T-helper 1 cell treated with Interleukin-12 subunit alpha and Interleukin-12 subunit beta and Interleukin-4 antibody, amounts not matched to agents 30 ng/mL and 1 ng/mL, for 36 hours (primary cell): Measurements from ENCODE around the gene SPACA9. TPM values are rescaled to one million over a fixed set of nuclear protein-coding genes. Genes with fewer than 3 reads are reported as not detected.

ENCODE experiments used
- intact Hi-C: fragments of 100-400 bp; cut with micrococcal nuclease; formaldehyde crosslinking; loops from one replicate; pipeline ENCODE4 v1.15.1; 2024
- total RNA-seq: library from RNA; stranded (reverse); gene quantifications from 2 replicates; pipeline ENCODE4 v1.2.3, GENCODE V29; 2022

Gene SPACA9
- total RNA-seq, 1 donor from 2014 or later = 1.5 TPM

DNA sequence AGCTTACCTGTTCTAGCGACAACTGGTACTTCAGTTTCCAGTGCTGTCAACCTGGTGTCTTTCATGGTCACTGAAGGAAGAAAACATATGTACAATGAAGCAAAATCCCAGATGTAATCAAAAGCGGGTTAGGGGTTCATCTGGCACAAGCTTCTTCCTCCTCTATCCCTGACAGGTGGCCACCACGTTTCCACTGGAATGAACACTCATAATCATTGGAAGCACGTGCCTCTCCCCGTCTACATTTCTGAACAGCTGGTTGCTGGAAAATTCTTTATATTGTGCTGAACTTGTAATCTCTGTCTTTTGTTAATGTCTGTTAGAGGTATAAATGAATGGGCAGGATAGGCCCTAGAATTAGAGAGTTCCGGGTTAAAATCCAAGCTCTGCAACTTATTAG lies 56.3 kb downstream of the SPACA9 start:
- intact Hi-C loops = no loop called here

DNA sequence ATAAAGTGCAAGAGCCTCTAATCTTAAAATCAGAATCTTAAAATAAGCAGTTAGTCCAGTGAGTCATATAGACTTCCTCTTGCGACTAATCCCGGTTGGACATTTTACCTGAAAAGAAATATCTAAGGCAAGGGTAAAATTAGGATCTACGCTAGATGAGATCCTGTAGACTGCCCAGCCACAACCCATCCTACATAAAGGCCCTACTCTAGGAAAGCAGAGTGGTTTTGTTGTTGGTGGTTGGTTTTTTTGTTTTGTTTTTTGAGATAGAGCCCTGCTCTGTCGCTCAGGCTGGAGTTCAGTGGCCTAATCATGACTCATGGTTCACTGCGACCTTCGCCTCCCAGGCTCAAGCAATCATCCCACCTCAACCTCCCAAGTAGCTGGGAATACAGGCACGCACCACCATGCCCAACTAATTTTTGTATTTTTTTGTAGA lies 58.8 kb downstream of the SPACA9 start:
- intact Hi-C loops = no loop called here

DNA sequence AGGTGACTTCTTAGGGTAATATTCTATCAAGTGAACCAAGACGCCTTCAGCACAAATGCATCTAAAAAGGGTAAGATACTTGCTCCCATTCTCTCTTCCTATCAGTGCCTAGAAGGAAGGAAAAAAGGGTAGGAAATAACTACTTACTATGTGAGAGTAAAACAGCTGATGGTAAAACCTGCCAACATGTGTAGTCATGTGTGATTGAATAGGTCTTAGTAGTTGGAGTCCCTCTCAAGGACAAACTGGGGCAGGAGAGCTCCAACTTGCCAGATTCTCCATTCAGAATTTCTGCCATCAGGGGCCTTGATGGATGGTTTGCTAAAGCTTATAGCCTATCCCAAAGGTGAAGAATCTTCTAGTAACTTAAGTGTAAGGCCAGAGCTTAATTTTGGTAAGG lies 60.5 kb downstream of the SPACA9 start:
- intact Hi-C loops = no loop called here

Other genes starting within 250 kb of the SPACA9 start
- 18.3 and 19.3 TPM in 2 replicates for gene DDX31, start 208.9 kb upstream of the SPACA9 start, total RNA-seq
- gene GTF3C4, start 208.4 kb upstream of the SPACA9 start, total RNA-seq = 16.1 and 16.4 TPM in 2 replicates
- gene AK8, start 614 bp upstream of the SPACA9 start, total RNA-seq = 0.17 TPM in 1 of 2 replicates, not detected in the other
- gene TSC1, start 65.7 kb downstream of the SPACA9 start, total RNA-seq = 41.0 and 43.3 TPM in 2 replicates
- not detected in 2 replicates for gene GFI1B, start 99.8 kb downstream of the SPACA9 start, total RNA-seq
- 70.8 and 72.5 TPM in 2 replicates for gene GTF3C5, start 152.1 kb downstream of the SPACA9 start, total RNA-seq
- 1.5 and 1.8 TPM in 2 replicates for gene CEL, start 183.1 kb downstream of the SPACA9 start, total RNA-seq
- 128 and 143 TPM in 2 replicates for gene RALGDS, start 242.3 kb downstream of the SPACA9 start, total RNA-seq